Measurements from ENCODE around the gene PIP5K1B.
"Not testable (repeated sequence)": the region's sequence is repeated elsewhere in the genome, so short reads cannot be mapped to it uniquely, and the experiment has no call there.

PIP5K1B gene

DNA sequence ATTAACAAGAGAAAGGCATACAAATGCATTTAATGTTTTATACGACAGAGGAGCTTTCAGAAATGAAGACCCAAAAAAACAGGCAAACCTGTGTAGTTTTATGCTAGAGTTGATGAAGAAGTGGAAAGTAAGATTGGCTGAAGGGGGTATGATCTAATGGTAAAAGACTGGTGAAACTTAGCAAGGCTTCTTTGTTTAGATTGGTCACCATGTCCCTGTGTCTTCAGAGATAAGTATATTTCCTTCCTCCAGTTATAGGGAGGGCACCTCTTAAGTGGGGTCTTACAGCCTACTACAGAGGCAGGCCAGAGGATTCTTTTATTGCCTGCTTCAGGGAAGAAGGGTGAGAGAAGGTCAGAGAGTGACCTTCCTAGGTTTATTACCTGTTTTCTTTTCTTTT lies 252.4 kb downstream of the PIP5K1B start:
- no peak for DNase-seq (ENCODE audit: low spot score)

GRCh38 chr9:68961587-68961986 lies 256.5 kb downstream of the PIP5K1B start:
- no peak for DNase-seq (ENCODE audit: low spot score)

GRCh38 chr9:68963416-68963815 lies 258.4 kb downstream of the PIP5K1B start:
- no peak for DNase-seq (ENCODE audit: low spot score)

GRCh38 chr9:68964102-68964541 lies 259.1 kb downstream of the PIP5K1B start:
- no peak for DNase-seq (ENCODE audit: low spot score)

- DNase-seq (ENCODE audit: low spot score) = no peak
Measured at GRCh38 chr9:68964765-68965164, 259.7 kb downstream of the PIP5K1B start.

DNA sequence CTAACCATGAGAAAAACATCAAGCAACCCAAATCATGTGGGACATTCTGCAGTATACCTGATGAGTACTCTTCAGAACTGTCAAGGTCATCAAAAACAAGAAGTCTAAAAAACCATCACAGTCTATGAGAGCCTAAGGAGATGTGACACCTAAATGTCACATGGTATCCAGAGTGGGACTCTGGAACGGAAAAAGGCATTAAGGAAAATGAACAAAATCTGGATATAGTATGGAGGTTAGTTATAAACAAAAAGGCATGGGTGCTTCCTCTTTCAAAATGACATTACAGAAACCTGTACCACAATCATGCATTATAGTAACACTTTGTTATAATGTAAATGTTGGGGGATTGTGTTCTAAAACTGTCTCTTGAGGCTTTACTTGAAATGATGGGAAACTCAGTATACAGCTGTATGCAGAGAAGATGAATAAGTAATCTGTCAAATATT lies 261.5 kb downstream of the PIP5K1B start:
- no peak for DNase-seq (ENCODE audit: low spot score)

DNA sequence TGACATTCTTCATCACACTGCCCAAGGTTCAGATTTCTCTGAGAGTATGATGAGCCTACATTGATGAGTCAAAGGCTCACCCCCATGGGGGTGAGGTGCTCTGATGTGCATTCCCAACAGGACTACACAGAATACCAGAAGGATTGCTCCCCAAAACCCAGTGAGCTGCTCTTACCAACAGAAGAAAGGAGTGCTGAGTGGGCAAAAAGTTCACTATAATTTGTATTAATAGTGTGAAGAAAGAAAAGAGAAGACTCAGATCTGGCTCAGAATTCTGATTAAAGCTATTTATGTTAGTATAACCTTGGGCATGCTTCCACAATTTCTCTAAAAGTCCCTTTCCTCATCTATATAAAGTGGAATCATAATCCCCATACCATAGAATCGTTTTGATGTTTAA lies 262.8 kb downstream of the PIP5K1B start:
- no peak for DNase-seq (ENCODE audit: low spot score)

- DNase-seq (ENCODE audit: low spot score) = no peak
Measured at GRCh38 chr9:68969538-68969937, 264.5 kb downstream of the PIP5K1B start.

GRCh38 chr9:68970151-68970550 lies 265.1 kb downstream of the PIP5K1B start:
- no peak for DNase-seq (ENCODE audit: low spot score)

- no peak for DNase-seq (ENCODE audit: low spot score)
Measured at GRCh38 chr9:68973619-68974018, 268.6 kb downstream of the PIP5K1B start.

DNA sequence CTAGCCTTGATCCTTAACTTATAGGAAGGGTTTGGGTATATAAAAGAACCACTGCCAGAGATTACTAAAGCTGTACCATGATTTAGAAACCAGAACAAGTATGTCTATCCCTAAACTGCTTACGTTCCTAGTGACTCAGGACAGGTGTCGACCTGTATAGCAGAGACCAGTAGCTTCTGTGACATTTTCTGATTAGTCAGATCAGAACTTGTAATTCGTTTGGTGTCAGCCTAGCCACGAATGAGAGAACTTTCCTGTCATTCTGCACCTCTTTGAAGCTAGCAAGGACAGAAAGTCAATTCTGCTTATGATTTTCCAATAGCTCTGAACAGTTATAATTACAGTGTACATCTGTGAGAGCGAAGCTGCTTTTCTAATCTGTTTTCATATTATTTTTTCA lies 269.4 kb downstream of the PIP5K1B start:
- no peak for DNase-seq (ENCODE audit: low spot score)

- no peak for DNase-seq (ENCODE audit: low spot score)
Measured at GRCh38 chr9:68974901-68975300, 269.9 kb downstream of the PIP5K1B start.

DNA sequence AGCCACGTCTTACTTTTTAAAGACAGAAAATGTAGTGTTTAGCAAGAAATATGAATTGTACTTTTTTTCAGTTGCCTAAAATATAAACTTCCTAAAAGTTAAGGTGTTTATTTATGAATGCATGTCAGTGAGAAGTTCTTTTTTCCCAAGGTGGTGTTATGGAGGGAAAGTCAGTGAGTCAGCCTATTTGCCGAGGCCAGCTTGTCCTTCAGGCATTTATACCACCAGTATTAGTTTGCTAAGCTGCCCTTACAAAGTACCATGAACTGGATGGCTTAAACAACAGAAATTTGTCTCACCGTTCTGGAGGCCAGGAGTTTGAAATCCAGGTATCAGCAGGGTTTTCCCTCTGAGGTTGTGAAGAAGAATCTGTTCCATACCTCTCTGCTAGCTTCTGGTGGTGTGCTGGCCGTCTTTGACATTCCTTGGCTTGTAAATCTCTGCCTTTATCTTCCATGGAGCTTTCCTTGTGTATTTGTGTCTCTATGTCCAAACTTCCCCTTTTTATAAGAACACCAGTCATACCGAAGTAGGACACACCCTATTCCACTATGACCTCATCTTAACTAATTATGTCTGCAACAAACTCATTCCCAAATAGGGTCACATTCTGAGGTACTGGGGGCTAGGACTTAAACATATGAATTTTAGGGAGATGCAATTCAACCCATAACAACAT lies 270.5 kb downstream of the PIP5K1B start:
- no peak for DNase-seq (ENCODE audit: low spot score)

- DNase-seq (ENCODE audit: low spot score) = no peak
Measured at GRCh38 chr9:68978066-68978465, 273.0 kb downstream of the PIP5K1B start.

- no peak for DNase-seq (ENCODE audit: low spot score)
Measured at GRCh38 chr9:68978501-68978900, 273.5 kb downstream of the PIP5K1B start.

- peak; percentile 21 for DNase-seq (ENCODE audit: low spot score)
Measured at GRCh38 chr9:68979538-68980314, 274.7 kb downstream of the PIP5K1B start.

DNA sequence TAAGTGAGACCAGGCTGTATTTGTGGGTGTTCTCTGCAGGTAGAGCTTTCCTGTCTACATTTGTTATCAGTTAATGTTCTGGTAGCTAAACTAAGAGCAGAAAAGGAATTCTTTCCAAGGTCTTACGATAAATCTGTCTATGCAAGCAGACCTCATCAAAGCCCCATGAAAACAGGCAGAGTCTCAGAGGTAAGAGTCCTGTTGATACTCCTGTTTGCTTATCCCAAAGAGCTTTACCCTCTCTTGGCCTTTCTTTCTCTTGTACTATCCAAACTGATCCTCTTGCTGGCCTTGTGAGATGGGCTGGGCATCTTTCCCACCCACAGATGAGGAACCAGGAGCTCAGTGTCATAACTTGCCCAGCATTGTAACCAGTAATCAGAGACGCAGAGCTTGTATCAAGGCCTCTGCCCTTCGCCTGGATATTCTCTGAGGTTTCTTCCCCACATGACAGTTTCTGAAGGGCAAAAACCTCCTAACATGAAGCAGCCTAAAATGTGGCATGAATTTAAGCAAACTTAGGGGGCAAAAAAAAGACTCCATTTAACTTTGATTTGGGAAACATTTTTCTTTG lies 275.4 kb downstream of the PIP5K1B start:
- no peak for DNase-seq (ENCODE audit: low spot score)

DNA sequence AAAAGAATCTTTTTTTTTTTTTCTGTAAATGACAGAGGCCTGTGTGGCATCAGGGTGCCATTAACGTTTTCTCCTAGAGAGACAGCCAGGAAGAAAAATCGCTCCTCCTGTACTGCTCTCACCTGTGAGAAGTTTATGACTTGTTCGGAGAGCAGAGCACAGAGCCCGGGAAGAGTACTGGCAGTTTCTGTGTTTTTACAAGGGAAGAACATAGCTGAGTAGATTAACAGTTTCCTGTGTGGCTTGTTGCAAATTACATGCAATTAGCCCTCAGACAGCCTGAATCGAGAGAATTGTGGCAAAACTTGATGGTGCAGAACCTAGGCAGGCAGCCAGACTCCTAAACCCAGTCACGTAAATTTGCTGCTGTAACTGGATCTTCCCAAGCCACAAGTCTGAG lies 276.7 kb downstream of the PIP5K1B start:
- DNase-seq (ENCODE audit: low spot score) = peak; percentile 24

- DNase-seq (ENCODE audit: low spot score) = no peak
Measured at GRCh38 chr9:68983008-68983411, 278.0 kb downstream of the PIP5K1B start.

DNA sequence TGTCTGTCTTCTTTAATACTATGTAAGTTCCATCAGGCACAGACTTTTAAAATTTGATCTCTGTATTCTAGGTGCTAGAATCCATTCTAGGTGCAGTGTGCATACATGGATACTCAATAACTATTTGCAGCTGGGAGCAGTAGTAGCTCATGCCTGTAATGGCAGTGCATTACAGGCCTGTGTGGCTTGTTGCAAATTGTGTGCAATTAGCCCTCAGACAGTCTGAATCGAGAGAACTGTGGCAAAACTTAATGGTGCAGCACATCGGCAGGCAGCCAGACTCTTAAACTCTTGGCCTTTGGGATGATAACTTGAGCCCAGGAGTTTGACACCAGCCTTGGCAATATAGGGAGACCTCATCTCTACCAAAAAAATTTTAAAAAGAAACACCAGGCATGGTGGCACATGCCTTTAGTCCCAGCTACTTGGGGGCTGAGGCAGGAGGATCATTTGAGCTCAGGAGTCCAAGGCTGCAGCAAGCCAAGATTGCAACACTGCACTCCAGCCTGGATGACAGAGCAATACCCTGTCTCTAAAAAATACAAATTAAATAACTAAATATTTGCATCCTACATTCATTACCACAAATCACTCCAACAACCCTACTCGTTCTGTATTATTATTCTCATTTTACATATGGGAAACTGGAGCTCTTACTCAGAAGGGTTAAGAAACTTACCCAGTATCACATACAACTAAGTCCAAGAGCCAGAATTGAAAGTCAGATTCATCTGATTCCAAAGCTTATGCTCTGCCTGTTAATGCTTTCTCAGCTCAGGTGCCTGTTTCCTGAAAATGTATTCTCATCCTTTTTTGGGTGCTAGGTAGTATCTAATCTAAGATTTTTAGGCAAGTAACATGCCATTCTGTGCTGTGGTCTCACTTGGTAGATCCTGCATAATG lies 278.7 kb downstream of the PIP5K1B start:
- DNase-seq (ENCODE audit: low spot score) = no peak

- not testable (repeated sequence) for DNase-seq (ENCODE audit: low spot score)
Measured at GRCh38 chr9:68986949-68987348, 281.9 kb downstream of the PIP5K1B start.

- no peak for DNase-seq (ENCODE audit: low spot score)
Measured at GRCh38 chr9:68991457-68991856, 286.4 kb downstream of the PIP5K1B start.

All from iPS-NIHi11 (cell line).